Breast epithelium (tissue), 3 donors: ENCODE results near the gene MAD1L1.

Source experiments
- CTCF ChIP-seq, 3 donors: fragments of 450-650 bp; IDR thresholded peaks; one replicate each; pipeline ENCODE4 v1.5.1; 2016 to 2017; ENCODE audit warnings: antibody characterized with exemption in 3 of 3, mild to moderate bottlenecking in 3 of 3, moderate library complexity in 3 of 3
- POLR2A ChIP-seq: fragments of 450-650 bp; IDR thresholded peaks from one replicate; pipeline ENCODE4 v1.6.1; 2016; ENCODE audit warnings: antibody characterized with exemption, mild to moderate bottlenecking, moderate library complexity
- POLR2AphosphoS5 ChIP-seq, 3 donors: sonication (generic); formaldehyde crosslinking; IDR thresholded peaks; one replicate each; pipeline ENCODE4 v1.6.1; 2017; ENCODE audit warnings: antibody characterized with exemption in 3 of 3

GRCh38 chr7:1873070-1873405 is 359.7 kb downstream of the MAD1L1 start:
- TF ChIP-seq POLR2A: no peak
- TF ChIP-seq CTCF (IDR thresholded peaks at IDR 0.05): no peak
- no peak for TF ChIP-seq POLR2AphosphoS5 (IDR thresholded peaks at IDR 0.05)
